C4-2B (cell line): ENCODE data around the gene SYTL5.
"Not testable (repeated sequence)": the region's sequence is repeated elsewhere in the genome, so short reads cannot be mapped to it uniquely, and the experiment has no call there.

Source experiments
- H3K27ac ChIP-seq: fragments of 450-650 bp; 2 replicates; pipeline ENCODE4 v1.5.1; 2017
- CTCF ChIP-seq: fragments of 450-650 bp; conservative IDR thresholded peaks from 2 replicates; pipeline ENCODE4 v1.5.1; 2017; ENCODE audit warnings: mild to moderate bottlenecking
- ZFX ChIP-seq: fragments of 450-650 bp; IDR thresholded peaks from 2 replicates; pipeline ENCODE4 v1.6.1; 2017

SYTL5 gene

GRCh38 chrX:37984880-37985279, 21.5 kb upstream of the SYTL5 start:
- TF ChIP-seq CTCF: no peak
- no peak for TF ChIP-seq ZFX
- H3K27ac ChIP-seq: no peak overlapping the region

GRCh38 chrX:37986893-37987292, 19.5 kb upstream of the SYTL5 start:
- TF ChIP-seq CTCF (no peak), ZFX (no peak)
- H3K27ac ChIP-seq: no peak overlapping the region

GRCh38 chrX:37989304-37989703, 17.0 kb upstream of the SYTL5 start:
- H3K27ac ChIP-seq: no peak overlapping the region
- no peak for TF ChIP-seq CTCF
- TF ChIP-seq ZFX: no peak

GRCh38 chrX:37991303-37991702, 15.1 kb upstream of the SYTL5 start:
- not testable (repeated sequence) for H3K27ac ChIP-seq

- no peak overlapping the region for H3K27ac ChIP-seq
- TF ChIP-seq CTCF (no peak), ZFX (no peak)
Measured at GRCh38 chrX:37993176-37993575, 13.2 kb upstream of the SYTL5 start.

GRCh38 chrX:37993837-37994619, 12.3 kb upstream of the SYTL5 start:
- no peak overlapping the region for H3K27ac ChIP-seq
- TF ChIP-seq CTCF: no peak
- TF ChIP-seq ZFX: no peak

GRCh38 chrX:37995428-37995827, 10.9 kb upstream of the SYTL5 start:
- TF ChIP-seq ZFX (no peak), CTCF (no peak)
- H3K27ac ChIP-seq: no peak overlapping the region

GRCh38 chrX:37997096-37997495, 9.3 kb upstream of the SYTL5 start:
- H3K27ac ChIP-seq: no peak overlapping the region
- TF ChIP-seq ZFX: no peak
- no peak for TF ChIP-seq CTCF
